Neural cell (in vitro differentiated cells): ENCODE data around the gene VAX1. TPM values are rescaled to one million over a fixed set of nuclear protein-coding genes. Genes with fewer than 3 reads are reported as not detected.

Experiments used
- H2AFZ ChIP-seq: fragments of 200-600, 300-800 bp; sonication (generic), shearing (Covaris generic); 2 replicates; pipeline ENCODE4 v1.6.0; 2014; ENCODE audit warnings: low read depth, mild to moderate bottlenecking, antibody characterized with exemption, low read length, moderate library complexity
- H3F3A ChIP-seq: fragments of 200-600 bp; shearing (Covaris generic); 2 replicates; pipeline ENCODE4 v1.6.1; 2016; ENCODE audit warnings: mild to moderate bottlenecking, moderate library complexity, mixed read lengths, antibody characterized with exemption, low read length; ENCODE audit not compliant: insufficient read depth, poor library complexity, severe bottlenecking
- H3K27ac ChIP-seq: fragments of 200-600, 300-800 bp; sonication (generic), shearing (Covaris generic); 2 replicates; pipeline ENCODE4 v1.5.1; 2014; ENCODE audit warnings: mild to moderate bottlenecking, low read length, moderate library complexity
- H3K27me3 ChIP-seq: fragments of 300-800, 200-600 bp; sonication (generic), shearing (Covaris generic); 2 replicates; pipeline ENCODE4 v1.6.0; 2014; ENCODE audit warnings: mild to moderate bottlenecking, low read depth, low read length, moderate library complexity; ENCODE audit not compliant: insufficient read depth
- H3K36me3 ChIP-seq: fragments of 300-800, 200-600 bp; sonication (generic), shearing (Covaris generic); 2 replicates; pipeline ENCODE4 v1.5.1; 2014; ENCODE audit warnings: mild to moderate bottlenecking, antibody characterized with exemption, low read length, moderate library complexity; ENCODE audit not compliant: insufficient read depth
- H3K4me2 ChIP-seq: fragments of 300-800, 200-600 bp; sonication (generic), shearing (Covaris generic); 2 replicates; pipeline ENCODE4 v1.6.0; 2014; ENCODE audit warnings: mild to moderate bottlenecking, low read length
- H3K4me3 ChIP-seq: fragments of 300-800, 200-600 bp; sonication (generic), shearing (Covaris generic); 2 replicates; pipeline ENCODE4 v1.5.1; 2014; ENCODE audit warnings: mild to moderate bottlenecking, low read length, moderate library complexity
- H3K79me2 ChIP-seq: fragments of 200-600 bp; shearing (Covaris generic); replicated peaks from 2 replicates; pipeline ENCODE4 v1.6.0; 2014; ENCODE audit warnings: mild to moderate bottlenecking, low read length, moderate library complexity; ENCODE audit not compliant: insufficient read depth
- H3K9ac ChIP-seq: fragments of 300-800, 200-600 bp; sonication (generic), shearing (Covaris generic); 2 replicates; pipeline ENCODE4 v1.6.1; 2016; ENCODE audit warnings: mild to moderate bottlenecking, low read length, mixed read lengths
- H3K9me2 ChIP-seq: fragments of 200-600 bp; shearing (Covaris generic); 2 replicates; pipeline ENCODE4 v1.6.1; 2016; ENCODE audit warnings: mild to moderate bottlenecking, low read length, mixed read lengths; ENCODE audit not compliant: insufficient read depth
- H3K9me3 ChIP-seq: fragments of 200-600, 300-800 bp; sonication (generic), shearing (Covaris generic); 2 replicates; pipeline ENCODE4 v1.6.1; 2016; ENCODE audit warnings: mild to moderate bottlenecking, mixed run types, low read length, moderate library complexity, mixed read lengths
- H4K20me1 ChIP-seq: fragments of 200-600 bp; shearing (Covaris generic); 2 replicates; pipeline ENCODE4 v1.6.1; 2016; ENCODE audit warnings: mild to moderate bottlenecking, mixed run types; ENCODE audit not compliant: insufficient read depth
- CTCF ChIP-seq: fragments of 450-650 bp; IDR thresholded peaks from 2 replicates; pipeline ENCODE4 v1.5.1; 2014; ENCODE audit warnings: antibody characterized with exemption, mild to moderate bottlenecking, moderate library complexity; ENCODE audit not compliant: poor library complexity, severe bottlenecking
- EP300 ChIP-seq: fragments of 450-650 bp; conservative IDR thresholded peaks from 2 replicates; pipeline ENCODE4 v1.6.1; 2014; ENCODE audit warnings: antibody characterized with exemption, mild to moderate bottlenecking, moderate library complexity; ENCODE audit not compliant: poor library complexity, severe bottlenecking
- EZH2 ChIP-seq: fragments of 200-600, 300-800 bp; shearing (Covaris generic), sonication (generic); IDR thresholded peaks from 2 replicates; pipeline ENCODE4 v1.6.1; 2014; ENCODE audit warnings: antibody characterized with exemption, low read length, borderline replicate concordance, mild to moderate bottlenecking; ENCODE audit not compliant: insufficient read depth, poor library complexity, severe bottlenecking
- MXI1 ChIP-seq: fragments of 450-650 bp; conservative IDR thresholded peaks from 2 replicates; pipeline ENCODE4 v1.6.1; 2014; ENCODE audit warnings: antibody characterized with exemption, mild to moderate bottlenecking; ENCODE audit not compliant: poor library complexity, severe bottlenecking
- POLR2AphosphoS5 ChIP-seq: IDR thresholded peaks from 2 replicates; pipeline ENCODE4 v1.6.1; 2012
- RAD21 ChIP-seq: fragments of 450-650 bp; conservative IDR thresholded peaks from 2 replicates; pipeline ENCODE4 v1.6.1; 2014; ENCODE audit warnings: antibody characterized with exemption, mild to moderate bottlenecking, moderate library complexity
- SMC3 ChIP-seq: fragments of 450-650 bp; conservative IDR thresholded peaks from 2 replicates; pipeline ENCODE4 v1.6.1; 2014; ENCODE audit warnings: antibody characterized with exemption, mild to moderate bottlenecking, moderate library complexity; ENCODE audit not compliant: poor library complexity
- TAF1 ChIP-seq: IDR thresholded peaks from 2 replicates; pipeline ENCODE4 v1.6.1; 2012; ENCODE audit warnings: low read depth
- polyA plus RNA-seq: library from polyadenylated mRNA; depleted of rRNA; stranded (reverse); fragments of >200 nt; gene quantifications from 2 replicates; pipeline ENCODE4 v1.2.3, GENCODE V29; 2014
- TF ChIP-seq, protein P1 (sequence below): IDR thresholded peaks from 2 replicates; pipeline ENCODE4 v1.6.1; 2012; ENCODE audit warnings: borderline replicate concordance

Gene VAX1
- polyA plus RNA-seq, 1 donor from 2014 or later, result 0.63 TPM

DNA sequence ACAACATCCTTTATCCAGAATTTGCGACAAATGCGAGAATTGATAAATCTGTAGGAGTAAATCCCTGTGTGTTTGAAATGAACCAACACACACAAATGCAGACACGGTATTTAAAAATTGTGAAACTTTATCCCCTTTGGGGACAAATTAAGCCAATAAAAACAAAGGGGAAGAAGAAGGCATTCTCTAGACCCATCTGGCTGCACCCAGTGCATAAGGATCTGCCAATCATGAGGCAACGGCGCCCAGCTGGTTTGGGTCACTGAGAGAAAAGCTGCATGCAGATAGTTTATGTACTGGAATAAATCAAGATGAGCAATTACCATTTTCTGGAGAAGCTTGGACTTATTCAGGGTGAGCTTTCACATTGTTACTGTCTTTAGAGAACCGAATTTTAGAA is 45.7 kb downstream of the VAX1 start:
- Histone ChIP-seq H3K27me3 (no peaks in the 10 kb centered on the region), H3K4me3 (no peak overlapping the region), H3K36me3 (no peaks in the 10 kb centered on the region), H3K4me2 (no peak overlapping the region), H2AFZ (no peak overlapping the region), H3K9me2 (no peaks in the 10 kb centered on the region), H3K27ac (no peak overlapping the region), H3K9me3 (no peaks in the 10 kb centered on the region), H3K9ac (no peak overlapping the region), H3K79me2 (no peaks in the 10 kb centered on the region), H4K20me1 (no peaks in the 10 kb centered on the region), H3F3A (no peaks in the 10 kb centered on the region)
- TF ChIP-seq CTCF, result no peak
- TF ChIP-seq EZH2, result no peak
- no peak for TF ChIP-seq SMC3
- TF ChIP-seq EP300, result no peak
- TF ChIP-seq POLR2AphosphoS5, result no peak
- TF ChIP-seq RAD21, result no peak
- TF ChIP-seq, protein P1, sequence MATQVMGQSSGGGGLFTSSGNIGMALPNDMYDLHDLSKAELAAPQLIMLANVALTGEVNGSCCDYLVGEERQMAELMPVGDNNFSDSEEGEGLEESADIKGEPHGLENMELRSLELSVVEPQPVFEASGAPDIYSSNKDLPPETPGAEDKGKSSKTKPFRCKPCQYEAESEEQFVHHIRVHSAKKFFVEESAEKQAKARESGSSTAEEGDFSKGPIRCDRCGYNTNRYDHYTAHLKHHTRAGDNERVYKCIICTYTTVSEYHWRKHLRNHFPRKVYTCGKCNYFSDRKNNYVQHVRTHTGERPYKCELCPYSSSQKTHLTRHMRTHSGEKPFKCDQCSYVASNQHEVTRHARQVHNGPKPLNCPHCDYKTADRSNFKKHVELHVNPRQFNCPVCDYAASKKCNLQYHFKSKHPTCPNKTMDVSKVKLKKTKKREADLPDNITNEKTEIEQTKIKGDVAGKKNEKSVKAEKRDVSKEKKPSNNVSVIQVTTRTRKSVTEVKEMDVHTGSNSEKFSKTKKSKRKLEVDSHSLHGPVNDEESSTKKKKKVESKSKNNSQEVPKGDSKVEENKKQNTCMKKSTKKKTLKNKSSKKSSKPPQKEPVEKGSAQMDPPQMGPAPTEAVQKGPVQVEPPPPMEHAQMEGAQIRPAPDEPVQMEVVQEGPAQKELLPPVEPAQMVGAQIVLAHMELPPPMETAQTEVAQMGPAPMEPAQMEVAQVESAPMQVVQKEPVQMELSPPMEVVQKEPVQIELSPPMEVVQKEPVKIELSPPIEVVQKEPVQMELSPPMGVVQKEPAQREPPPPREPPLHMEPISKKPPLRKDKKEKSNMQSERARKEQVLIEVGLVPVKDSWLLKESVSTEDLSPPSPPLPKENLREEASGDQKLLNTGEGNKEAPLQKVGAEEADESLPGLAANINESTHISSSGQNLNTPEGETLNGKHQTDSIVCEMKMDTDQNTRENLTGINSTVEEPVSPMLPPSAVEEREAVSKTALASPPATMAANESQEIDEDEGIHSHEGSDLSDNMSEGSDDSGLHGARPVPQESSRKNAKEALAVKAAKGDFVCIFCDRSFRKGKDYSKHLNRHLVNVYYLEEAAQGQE, result no peak
- TF ChIP-seq TAF1, result no peak
- TF ChIP-seq MXI1, result no peak

GRCh38 chr10:117090834-117091233 is 47.2 kb downstream of the VAX1 start:
- Histone ChIP-seq H3K27me3 (no peaks in the 10 kb centered on the region), H3K36me3 (no peaks in the 10 kb centered on the region), H3F3A (no peaks in the 10 kb centered on the region), H3K27ac (no peak overlapping the region), H3K9me3 (no peaks in the 10 kb centered on the region), H4K20me1 (no peaks in the 10 kb centered on the region), H3K79me2 (no peaks in the 10 kb centered on the region), H3K9me2 (no peaks in the 10 kb centered on the region), H2AFZ (no peak overlapping the region), H3K4me2 (no peak overlapping the region), H3K9ac (no peak overlapping the region), H3K4me3 (no peak overlapping the region)
- TF ChIP-seq, protein P1, result no peak
- no peak for TF ChIP-seq EP300
- no peak for TF ChIP-seq MXI1
- no peak for TF ChIP-seq POLR2AphosphoS5
